RKO (cell line): ENCODE data around the gene KCNIP4.
"Not testable (repeated sequence)": the region's sequence is repeated elsewhere in the genome, so short reads cannot be mapped to it uniquely, and the experiment has no call there.

Source experiments
- DNase-seq: peaks from one replicate; pipeline ENCODE4 v3.0.0-alpha.2; 2016; ENCODE audit warnings: low spot score

Gene KCNIP4

DNA sequence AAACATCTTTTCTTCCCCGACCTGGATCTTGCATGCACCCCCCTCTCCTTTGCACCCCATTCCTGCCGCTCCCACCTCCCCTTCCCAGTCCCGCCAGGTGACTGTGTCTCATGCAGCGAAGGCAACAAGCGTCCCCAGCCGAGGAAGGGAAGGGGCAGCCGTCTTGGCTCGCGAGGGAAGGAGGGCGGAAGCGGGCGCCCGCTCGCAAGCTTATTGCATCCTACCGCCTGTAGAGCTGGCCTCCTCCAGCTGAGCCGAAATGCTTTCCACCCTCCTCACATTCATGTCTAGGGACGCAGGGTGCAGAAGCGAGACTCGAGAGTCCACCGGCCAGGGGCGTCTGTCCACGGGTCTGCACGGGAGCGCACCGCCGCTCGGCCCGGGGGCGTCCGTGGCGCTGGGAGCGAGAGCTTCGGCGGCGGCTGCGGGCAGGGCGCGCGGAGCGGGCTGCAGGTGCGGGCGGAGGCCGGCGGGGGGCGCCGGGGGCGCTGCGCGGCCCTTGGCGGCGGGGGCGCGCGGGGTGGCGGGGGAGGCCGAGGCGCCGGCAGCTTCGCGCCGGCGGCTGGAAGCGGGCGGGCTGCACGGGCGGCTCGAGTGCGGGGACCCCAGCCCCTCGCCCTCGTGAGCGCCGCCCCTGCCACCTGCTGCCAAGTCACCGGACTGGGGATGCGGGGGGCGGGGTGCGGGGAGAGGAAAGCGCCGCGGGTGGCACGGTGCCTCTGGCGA is at the start of gene KCNIP4:
Gene KCNIP4, minus strand, starts transcription at position 426 of the 726 bp plus-strand sequence.
- DNase-seq: no peak

DNA sequence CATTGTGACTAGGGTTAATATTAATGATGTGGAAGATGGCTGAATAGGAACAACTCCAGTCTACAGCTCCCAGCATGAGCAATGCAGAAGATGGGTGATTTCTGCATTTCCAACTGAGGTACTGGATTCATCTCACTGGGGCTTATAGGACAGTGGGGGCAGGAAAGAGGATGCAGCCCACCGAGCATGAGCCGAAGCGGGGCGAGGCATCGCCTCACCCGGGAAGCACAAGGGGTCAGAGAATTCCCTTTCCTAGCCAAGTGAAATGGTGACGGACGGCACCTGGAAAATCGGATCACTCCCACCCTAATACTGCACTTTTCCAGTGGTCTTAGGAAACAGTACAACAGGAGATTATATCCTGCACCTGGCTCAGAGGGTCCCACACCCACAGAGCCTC is 48.0 kb upstream of the KCNIP4 start:
- DNase-seq: not testable (repeated sequence)

DNA sequence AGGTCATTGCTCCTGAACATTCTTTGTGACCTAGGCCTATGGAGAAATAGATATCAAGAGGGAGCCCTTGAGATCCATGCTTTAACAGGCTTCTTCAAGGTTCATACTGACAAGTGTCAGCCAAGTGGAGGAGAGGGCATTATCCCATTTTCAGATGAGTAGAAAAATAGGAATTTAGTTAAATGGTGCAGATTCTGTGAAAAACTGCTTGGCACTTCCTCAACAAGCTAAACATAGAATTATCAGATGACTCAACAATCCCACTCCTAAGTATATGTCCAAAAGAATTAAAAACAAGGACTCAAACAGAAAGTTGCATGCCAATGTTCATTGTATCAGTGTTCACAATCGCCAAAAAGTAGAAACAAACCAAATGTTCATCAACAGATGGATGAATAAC is 43.8 kb upstream of the KCNIP4 start:
- DNase-seq: no peak

DNA sequence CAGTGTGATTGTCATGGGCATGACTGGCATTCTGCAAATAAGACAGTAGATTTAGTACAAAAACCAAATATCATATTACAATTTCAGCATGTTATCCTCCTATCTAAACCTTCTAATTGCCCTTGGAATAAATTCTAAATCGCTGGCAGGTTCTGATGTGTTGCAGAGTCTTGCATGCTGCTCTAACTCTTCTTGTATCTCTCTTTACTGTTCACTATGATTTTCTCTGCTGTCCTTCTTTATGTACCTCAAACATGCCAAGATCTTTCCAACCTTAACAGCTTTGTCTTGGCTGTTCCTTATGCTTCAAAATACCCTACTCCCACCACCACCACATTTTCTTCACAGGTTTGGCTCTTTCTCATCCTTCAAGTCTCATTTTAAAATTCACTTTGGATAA is 43.0 kb upstream of the KCNIP4 start:
- no peak for DNase-seq

DNA sequence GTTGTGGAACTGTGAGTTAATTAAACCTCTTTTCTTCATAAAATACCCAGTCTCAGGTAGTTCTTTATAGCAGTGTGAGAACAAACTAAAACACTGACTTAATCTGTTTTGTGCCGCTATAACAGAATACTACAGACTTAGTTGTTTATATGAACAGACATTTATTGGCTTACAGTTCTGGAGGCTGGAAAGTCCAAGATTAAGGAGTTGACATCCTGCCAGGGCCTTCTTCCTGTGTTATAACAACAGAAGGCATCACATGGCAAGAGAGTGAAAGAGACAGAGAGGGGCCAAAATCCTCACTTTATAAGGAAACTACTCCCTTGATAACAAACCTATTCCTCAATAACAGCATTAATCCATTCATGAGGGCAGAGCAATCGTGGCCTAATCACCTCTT is 42.5 kb upstream of the KCNIP4 start:
- no peak for DNase-seq

DNA sequence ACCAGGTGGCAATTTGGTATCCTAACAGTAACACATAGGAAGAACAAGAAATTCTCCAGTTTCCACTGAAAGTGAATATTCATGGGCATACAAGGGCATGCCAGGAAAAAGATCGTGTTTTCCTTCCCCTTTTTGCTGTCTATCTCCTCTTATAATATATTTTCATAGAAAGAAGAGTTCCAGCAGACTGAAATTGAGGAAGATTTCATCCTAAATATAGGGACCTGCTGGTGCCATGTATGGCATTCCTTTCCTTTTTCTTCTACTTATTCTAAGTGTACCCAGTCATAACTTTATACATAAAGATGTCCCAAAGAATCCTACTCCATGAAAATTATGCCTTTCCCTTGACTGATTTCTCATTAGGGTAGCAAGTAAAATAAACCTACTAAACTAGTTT is 40.8 kb upstream of the KCNIP4 start:
- DNase-seq: no peak

DNA sequence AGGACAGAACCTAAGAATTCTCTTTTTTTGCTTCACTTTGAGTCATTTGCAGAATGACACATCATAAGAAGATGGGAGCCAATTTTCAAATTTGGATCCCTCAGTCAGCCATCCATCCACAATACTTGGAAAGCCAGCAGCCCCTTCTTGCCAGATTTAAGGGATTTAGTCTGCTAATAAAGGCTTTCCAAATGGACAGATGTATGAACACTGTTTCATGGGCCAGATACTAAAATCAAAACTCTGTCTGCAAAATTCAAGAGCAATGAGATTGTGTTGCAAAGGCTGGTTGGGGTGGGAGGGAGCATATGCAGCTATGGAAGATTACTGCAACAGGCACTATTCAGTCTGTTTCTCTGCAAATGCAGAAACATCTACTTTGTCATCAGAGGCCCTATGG is 37.7 kb upstream of the KCNIP4 start:
- no peak for DNase-seq

DNA sequence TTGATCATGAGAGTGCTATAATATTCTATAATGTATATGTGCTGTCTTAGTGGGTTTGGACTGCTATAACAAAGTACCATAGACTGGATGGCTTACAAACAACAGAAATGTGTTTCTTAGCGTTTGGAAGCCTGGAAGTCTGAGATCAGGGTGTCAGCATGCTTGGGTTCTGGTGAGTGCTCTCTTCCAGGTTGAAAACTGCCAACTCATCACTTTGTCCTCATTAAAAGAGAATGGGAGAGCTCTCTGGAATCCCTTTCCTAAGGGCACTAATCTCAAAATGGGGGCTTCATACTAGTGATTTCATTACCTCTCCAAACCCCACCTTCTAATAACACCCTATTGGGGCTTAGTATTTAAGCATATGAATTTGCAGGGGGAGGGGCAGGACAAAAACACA is 33.5 kb upstream of the KCNIP4 start:
- DNase-seq: no peak

DNA sequence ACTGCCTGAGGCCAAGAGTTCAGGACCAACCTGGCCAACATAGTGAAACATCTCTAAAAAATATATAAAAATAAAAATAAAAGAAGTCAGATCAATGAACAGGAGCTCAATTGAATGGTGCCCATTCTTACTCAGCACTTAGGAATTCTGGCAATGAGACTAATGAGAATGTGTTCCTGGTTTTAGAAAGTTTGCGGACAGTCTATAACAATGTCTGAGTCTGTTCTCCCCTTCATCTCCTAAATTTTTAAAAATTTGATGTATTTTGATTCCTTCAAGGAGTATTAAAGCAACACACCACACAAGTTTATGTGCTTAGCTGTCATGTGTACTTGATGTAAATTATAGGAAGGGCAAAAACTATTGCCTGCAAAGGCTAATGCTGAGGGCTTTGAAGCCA is 30.6 kb upstream of the KCNIP4 start:
- no peak for DNase-seq

DNA sequence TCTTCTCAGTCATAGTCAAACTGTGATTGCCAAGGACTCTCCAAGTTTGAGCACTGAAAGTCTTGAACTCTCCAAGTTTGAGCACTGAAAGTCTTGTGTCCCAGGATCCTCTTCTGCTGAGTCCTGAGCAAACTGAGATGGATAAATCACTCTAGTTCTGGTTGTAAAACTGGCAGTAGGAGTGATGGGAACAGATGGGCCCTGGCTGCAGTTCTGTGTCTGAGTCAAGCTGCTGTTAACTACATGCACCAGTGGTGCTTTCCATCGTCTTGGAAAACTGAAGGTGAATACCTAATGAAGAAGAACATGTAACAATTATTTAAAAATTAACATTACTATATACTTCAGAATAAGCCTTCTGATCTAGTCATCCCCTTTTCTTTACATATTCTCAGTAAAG is 27.6 kb upstream of the KCNIP4 start:
- no peak for DNase-seq

DNA sequence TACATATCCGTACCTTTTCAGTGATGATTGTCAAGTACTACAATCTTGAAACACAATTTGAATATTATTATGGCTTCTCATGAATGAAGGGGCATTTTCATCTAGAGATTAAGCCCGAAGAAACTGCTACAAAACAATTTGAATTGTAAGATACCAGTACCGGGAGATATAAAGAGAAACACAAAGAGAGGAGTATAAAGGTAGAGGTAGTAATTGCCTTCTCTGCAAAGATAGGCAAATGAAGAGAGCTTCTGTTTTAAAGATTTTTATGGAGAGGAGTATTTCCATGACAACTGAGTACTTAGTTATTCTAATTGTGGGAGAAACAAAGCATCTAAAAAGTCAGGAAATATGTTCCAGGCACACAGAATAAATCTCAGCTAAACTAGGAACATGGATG is 25.3 kb upstream of the KCNIP4 start:
- DNase-seq: no peak

DNA sequence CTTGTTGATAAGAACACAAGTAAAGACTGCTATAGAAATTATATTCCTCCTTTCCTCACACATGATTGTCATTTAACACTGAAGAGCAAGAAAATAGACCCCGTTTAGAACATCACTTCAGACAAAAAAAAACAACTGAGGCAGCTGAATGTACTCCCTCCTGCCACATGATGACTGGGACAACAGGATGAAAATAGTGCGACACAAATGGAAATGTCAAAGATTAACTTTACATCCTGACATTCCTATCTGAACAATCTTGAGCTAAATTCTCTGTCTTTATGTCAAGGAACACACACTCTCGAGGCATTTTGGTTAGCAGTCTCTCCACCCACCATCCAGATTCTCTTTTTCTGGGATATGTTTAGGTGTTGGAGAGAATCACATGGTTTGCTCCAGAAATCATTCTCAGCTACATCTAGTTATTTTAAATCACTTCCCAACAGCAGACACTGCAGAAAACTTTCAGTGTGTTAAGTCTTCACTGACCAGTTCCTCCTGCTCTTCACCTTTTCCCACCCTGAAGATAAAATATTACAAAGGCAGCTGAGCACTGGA is 16.3 kb upstream of the KCNIP4 start:
- DNase-seq: no peak

DNA sequence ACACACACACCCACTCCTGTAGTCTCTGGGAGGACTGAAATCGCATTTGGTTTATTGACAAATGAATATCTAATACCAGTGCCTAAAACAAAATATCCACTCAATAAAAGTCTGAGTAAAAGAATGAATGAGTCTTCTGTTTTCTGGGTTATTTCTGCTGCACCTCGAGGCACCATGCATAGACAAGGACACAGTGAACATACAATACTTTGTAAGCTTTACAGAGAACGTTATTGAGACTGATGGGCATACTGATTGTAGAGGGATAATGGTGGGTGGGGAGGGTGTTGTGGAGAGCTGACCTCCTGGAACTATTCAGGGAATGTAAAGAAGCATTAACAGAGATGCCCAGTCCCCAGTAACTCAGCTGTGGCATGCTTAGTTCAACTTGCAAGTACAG is 14.1 kb upstream of the KCNIP4 start:
- DNase-seq: no peak

DNA sequence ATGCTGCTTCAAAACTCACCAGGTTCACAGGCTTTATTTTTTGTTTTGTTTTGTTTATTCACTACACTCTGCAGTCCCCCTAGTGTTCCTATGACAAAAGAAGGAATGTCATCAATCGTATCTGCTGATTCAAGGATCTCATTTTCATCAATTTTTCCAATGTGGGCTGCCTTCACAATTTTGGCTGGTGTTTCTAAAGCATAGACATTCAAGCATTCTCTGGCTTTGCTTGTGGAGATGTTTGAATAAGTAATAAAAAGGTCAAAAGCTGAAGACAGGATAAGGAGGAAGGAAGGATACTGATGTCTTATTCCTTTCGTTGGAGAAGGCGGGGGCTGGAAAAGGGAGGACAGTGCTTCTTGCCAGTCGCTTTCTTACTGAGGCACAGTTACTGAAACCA is 12.2 kb upstream of the KCNIP4 start:
- no peak for DNase-seq

DNA sequence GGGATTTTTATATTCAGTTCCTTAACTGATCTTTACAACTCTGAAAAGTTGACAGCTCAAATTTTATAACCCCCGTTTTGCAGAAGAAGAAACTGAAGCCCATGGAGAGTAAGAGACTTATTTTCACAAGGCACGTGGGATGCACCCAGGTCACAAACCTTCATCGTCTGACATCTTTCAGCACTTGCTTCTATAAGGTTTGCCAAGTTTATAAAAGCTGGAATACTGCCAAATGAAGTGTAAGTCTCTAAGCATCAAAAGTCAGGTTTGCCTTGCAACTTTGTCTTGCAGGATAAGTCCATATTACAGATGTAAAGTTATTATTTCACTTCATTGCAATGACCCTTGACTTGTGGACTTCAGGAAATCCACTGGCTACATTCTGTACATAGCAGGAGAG is 6.3 kb upstream of the KCNIP4 start:
- DNase-seq: no peak

DNA sequence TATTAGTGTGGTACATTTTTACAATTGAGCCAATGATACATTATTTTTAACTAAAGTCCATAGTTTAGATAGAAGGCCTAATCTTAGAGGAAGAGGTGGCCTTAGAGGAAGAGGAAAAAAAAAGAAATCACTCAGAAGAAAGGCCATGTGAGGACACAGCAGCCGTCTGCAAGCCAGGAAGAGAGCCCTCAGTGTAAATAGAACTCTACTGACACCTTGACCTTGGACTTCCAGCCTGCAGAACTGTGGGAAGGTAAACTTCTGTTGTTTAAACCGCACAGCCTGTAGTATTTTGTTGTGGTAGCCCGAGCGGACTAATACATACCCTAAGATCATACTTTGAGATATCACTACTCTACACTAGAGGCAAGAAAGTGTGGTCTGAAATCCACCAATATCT is 5.1 kb upstream of the KCNIP4 start:
- no peak for DNase-seq

DNA sequence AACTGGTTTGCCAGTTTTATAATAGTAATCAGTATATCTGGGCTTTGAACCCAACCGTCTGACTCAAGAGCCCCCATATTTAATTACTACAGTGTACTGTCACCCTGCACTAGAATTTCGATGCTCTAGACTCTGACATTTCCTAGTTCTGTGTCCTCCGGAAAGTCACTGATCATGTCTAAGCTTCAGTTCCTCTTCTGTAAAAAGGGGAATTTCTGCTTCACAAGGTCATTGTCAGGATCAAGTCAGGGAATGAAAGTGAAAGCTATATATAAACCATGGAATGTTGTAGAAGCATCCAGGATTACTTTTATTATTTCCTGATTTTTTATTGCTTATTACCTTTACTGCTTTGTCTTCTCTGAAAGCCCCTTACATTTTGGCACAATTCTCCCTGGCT is 4.0 kb upstream of the KCNIP4 start:
- no peak for DNase-seq

DNA sequence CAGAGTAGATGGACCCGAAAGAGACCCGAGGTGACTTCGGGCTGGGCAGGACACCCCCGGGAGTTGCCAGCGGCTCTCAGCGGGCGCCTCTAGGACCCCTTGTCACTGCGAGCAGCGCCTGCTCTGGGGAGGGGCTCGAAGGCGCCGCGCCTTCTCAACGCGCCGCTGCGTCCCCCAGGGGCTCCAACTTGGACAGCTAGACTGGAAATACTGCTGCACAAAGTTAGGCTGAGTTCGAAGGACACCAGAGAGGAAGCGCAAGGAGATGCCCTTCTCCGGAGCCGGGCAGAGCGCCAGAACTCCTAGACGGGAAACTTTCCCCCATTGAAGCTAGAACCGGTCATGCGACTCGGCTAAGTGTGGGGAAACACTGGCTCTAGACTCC is 493 bp upstream of the KCNIP4 start:
- no peak for DNase-seq

DNA sequence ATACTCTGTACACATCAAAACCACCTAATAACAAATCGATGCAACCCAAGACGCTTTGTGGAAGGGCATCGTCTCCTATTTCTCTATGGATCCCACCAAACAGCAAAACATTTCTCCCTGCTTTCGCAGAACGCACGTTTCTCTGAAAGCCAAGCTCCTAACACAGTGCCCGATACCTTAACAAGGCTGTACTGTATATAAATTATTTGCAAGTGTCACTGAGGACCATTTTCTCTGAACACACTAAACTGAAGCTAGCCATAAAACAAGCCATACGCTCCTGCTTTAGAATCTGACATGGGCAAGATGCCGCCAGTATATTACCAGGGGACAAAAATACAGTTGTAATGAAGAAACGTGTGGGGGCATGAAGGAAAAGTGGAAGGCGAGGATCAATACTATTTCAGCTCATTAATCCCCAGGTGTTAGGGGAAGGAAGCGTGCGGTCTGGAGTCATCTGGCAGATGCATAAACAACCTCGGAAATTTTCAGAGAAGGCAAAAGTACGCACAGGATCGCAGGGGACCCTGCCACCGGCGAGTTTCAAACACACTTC is 703 bp downstream of the KCNIP4 start:
- DNase-seq: no peak

DNA sequence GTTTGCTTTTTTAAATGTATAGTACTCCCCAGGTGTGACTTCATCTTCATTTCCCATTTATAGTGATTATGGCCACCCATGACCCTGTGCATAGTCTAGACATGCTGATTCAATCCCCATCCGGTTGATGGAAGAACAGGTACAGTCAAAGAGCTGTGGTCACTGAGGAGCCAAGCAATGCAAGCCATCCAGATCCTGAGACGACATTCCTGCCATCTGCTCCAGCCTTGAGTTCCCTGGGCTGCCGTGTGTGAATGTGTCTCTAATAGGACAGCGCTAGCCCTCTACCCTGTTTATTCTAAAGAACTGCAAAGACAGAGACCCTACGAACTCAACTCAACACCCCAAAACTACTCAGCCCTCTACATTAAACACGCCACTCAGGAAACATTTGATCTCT is 1.7 kb downstream of the KCNIP4 start:
- DNase-seq: no peak

DNA sequence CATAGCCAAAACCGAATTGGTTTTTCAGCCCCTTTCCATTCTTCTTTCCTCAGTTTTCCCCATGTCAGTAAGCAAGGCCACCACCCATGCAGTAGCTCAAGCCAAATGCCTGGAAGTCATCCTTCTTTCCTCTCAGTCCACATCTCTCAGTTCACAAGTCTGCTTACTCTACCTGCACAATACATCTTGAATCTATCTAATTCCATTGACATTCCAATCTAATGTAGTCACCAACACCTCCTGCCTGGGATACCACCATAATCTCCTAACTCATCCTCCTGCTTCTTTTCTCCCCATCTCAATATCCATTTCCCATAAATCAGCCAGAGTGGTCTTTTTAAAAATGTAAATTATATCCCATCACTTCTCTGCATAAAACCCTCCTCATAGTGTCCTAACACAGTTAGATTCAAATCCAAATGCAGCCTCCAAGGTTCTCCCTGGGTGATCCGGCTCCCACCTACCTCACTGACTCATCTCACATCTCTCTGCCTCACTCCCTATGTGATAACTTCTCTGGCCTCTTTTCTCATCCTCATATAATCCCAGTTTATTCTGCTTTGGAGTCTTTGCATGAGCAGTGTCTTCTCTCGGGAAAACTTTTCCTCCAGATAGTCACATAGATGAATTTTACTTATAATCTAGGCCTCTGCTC is 26.9 kb downstream of the KCNIP4 start:
- no peak for DNase-seq

DNA sequence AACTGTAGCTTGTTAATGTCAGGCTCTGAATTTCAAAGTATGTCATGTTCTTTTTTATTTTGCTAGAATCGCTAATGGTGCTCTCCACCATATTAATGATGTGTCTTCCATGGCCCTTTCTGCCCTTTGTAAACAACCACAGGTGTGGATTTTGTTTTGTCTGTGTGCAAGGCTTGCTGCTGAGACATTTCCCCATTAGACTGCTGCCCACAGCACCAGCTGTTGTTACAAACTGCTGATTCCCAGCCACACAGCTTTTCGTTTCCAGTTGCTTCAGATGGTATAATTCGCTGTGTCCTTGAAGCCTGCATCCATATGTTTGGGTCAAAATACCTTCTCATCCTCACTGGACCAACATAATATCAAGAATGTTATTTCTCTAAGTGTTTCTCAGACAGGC is 32.8 kb downstream of the KCNIP4 start:
- no peak for DNase-seq

DNA sequence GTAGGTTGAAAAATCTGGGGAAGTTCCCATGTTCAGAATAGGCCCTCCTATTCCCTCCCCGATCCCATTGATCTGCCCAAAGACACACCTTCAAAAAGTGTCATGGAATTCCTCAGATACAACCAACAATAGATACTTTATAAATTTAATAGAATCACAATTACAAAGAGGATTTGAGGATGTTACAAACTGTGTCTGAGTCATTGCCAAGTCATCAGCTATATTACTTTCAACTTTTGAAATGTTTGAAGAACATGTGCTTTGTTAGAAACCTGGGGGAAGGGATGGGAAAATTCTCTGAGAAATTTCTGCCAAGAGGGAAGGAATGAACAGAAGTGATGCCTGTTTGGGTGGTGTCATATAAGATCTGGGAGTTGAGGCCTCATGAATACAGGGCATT is 46.7 kb downstream of the KCNIP4 start:
- peak; percentile 6 for DNase-seq

DNA sequence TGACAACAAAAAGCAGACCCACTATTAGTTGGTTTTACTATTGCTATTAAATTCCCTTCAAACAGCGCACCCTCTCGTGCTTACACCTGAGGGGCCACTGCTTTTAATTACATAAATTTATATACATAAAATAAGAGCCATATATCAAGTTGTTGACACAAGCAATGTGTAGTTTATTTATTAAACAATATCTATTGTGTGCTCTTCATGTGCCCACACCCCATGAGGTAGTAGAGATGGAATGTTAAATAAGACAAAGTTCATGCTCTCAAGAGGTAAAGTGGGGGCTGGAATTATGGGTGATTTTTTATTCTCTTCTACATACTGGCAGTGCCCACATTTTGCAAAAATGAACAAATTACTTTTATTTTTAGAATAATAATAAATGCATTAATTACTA is 47.3 kb downstream of the KCNIP4 start:
- no peak for DNase-seq
